Activated naive CD4-positive, alpha-beta T cell treated with anti-CD3 and anti-CD28 coated beads, Interleukin-2, amount 50 U/mL, for 72 hours (primary cell): Measurements from ENCODE around the gene UNC13A. TPM values are rescaled to one million over a fixed set of nuclear protein-coding genes. Genes with fewer than 3 reads are reported as not detected.

ENCODE experiments used
- ATAC-seq, 2 donors: fragments of 150-1000 bp; cut with Tn5 transposase; 2 replicates each; pipeline ENCODE4 v1.10.0; 2021; ENCODE audit warnings: mild to moderate bottlenecking in 2 of 2, moderate library complexity in 2 of 2
- DNase-seq, 2 donors: peaks; one replicate each; pipeline ENCODE4 v3.0.0; 2021 to 2022; ENCODE audit warnings: low spot score in 2 of 2
- H3K27ac Mint-ChIP-seq, 2 donors: one replicate each; pipeline ENCODE4 v1.8.0; 2022; ENCODE audit warnings: mild to moderate bottlenecking in 2 of 2, mixed read lengths in 2 of 2
- H3K36me3 Mint-ChIP-seq, 2 donors: one replicate each; pipeline ENCODE4 v1.8.0; 2022; ENCODE audit warnings: mixed read lengths in 2 of 2
- H3K9me3 Mint-ChIP-seq, 2 donors: one replicate each; pipeline ENCODE4 v1.8.0; 2022; ENCODE audit warnings: mixed read lengths in 2 of 2
- total RNA-seq, 2 donors: library from RNA; stranded (reverse); gene quantifications; one replicate each; pipeline ENCODE4 v1.2.3, GENCODE V29; 2022

Gene UNC13A
- total RNA-seq, 2 donors from 2014 or later, result 0.04 to 0.20 TPM

GRCh38 chr19:17654993-17655392 is 33.2 kb downstream of the UNC13A start:
- Mint-ChIP-seq H3K36me3 (no peaks in the 10 kb centered on the region), H3K27ac (peak overlapping the region in 1 of 2 donors; percentile 74), H3K9me3 (no peaks in the 10 kb centered on the region)
- DNase-seq (no peak), ATAC-seq (peak in 1 of 2 donors; percentile 34)

GRCh38 chr19:17652627-17653026 is 35.5 kb downstream of the UNC13A start:
- DNase-seq, result no peak
- ATAC-seq, result no peak
- no peaks in the 10 kb centered on the region for H3K9me3 Mint-ChIP-seq
- peak overlapping the region in 1 of 2 donors; percentile 31 for H3K27ac Mint-ChIP-seq
- no peaks in the 10 kb centered on the region for H3K36me3 Mint-ChIP-seq

GRCh38 chr19:17648786-17649185 is 39.4 kb downstream of the UNC13A start:
- no peaks in the 10 kb centered on the region for H3K36me3 Mint-ChIP-seq
- H3K27ac Mint-ChIP-seq, result no peak overlapping the region
- H3K9me3 Mint-ChIP-seq, result no peaks in the 10 kb centered on the region
- no peak for ATAC-seq
- DNase-seq, result no peak

GRCh38 chr19:17648097-17648660 is 40.0 kb downstream of the UNC13A start:
- Mint-ChIP-seq H3K9me3 (no peaks in the 10 kb centered on the region), H3K27ac (no peak overlapping the region), H3K36me3 (no peaks in the 10 kb centered on the region)
- DNase-seq (no peak), ATAC-seq (no peak)

GRCh38 chr19:17647071-17648020 is 40.8 kb downstream of the UNC13A start:
- DNase-seq, result no peak
- Mint-ChIP-seq H3K36me3 (no peaks in the 10 kb centered on the region), H3K9me3 (no peaks in the 10 kb centered on the region), H3K27ac (no peak overlapping the region)
- no peak for ATAC-seq

- no peaks in the 10 kb centered on the region for H3K36me3 Mint-ChIP-seq
- ATAC-seq (no peak), DNase-seq (no peak)
- H3K9me3 Mint-ChIP-seq, result no peaks in the 10 kb centered on the region
- H3K27ac Mint-ChIP-seq, result no peak overlapping the region
These were observed 41.7 kb downstream of the UNC13A start for GRCh38 chr19:17646441-17646840.

- DNase-seq (no peak), ATAC-seq (no peak)
- Mint-ChIP-seq H3K27ac (no peak overlapping the region), H3K36me3 (no peaks in the 10 kb centered on the region), H3K9me3 (no peaks in the 10 kb centered on the region)
These were observed 42.7 kb downstream of the UNC13A start for GRCh38 chr19:17645339-17645963.

- ATAC-seq, result no peak
- no peak overlapping the region for H3K27ac Mint-ChIP-seq
- H3K36me3 Mint-ChIP-seq, result no peaks in the 10 kb centered on the region
These were observed 45.5 kb downstream of the UNC13A start for GRCh38 chr19:17642656-17643055.

GRCh38 chr19:17641846-17642245 is 46.3 kb downstream of the UNC13A start:
- H3K27ac Mint-ChIP-seq, result no peak overlapping the region
- no peaks in the 10 kb centered on the region for H3K9me3 Mint-ChIP-seq
- DNase-seq, result no peak
- no peaks in the 10 kb centered on the region for H3K36me3 Mint-ChIP-seq
- no peak for ATAC-seq

More at GRCh38 chr19:17642656-17643055, 45.5 kb downstream of the UNC13A start:
- no peaks in the 10 kb centered on the region for H3K9me3 Mint-ChIP-seq
- no peak for DNase-seq

GRCh38 chr19:17641181-17641580 is 47.0 kb downstream of the UNC13A start:
- H3K36me3 Mint-ChIP-seq, result no peaks in the 10 kb centered on the region
- DNase-seq (no peak), ATAC-seq (no peak)

GRCh38 chr19:17633700-17634099 is 54.5 kb downstream of the UNC13A start:
- DNase-seq (no peak), ATAC-seq (no peak)
- Mint-ChIP-seq H3K36me3 (no peaks in the 10 kb centered on the region), H3K9me3 (no peaks in the 10 kb centered on the region), H3K27ac (no peak overlapping the region)

More at GRCh38 chr19:17641181-17641580, 47.0 kb downstream of the UNC13A start:
- Mint-ChIP-seq H3K9me3 (no peaks in the 10 kb centered on the region), H3K27ac (no peak overlapping the region)

GRCh38 chr19:17632577-17632976 is 55.6 kb downstream of the UNC13A start:
- ATAC-seq (no peak), DNase-seq (no peak)
- Mint-ChIP-seq H3K36me3 (no peaks in the 10 kb centered on the region), H3K27ac (no peak overlapping the region), H3K9me3 (no peaks in the 10 kb centered on the region)

- H3K9me3 Mint-ChIP-seq, result no peaks in the 10 kb centered on the region
- no peak overlapping the region for H3K27ac Mint-ChIP-seq
- DNase-seq, result no peak
- ATAC-seq, result no peak
- no peaks in the 10 kb centered on the region for H3K36me3 Mint-ChIP-seq
These were observed 58.4 kb downstream of the UNC13A start for GRCh38 chr19:17629760-17630159.

- H3K27ac Mint-ChIP-seq, result no peak overlapping the region
- H3K9me3 Mint-ChIP-seq, result no peaks in the 10 kb centered on the region
- DNase-seq, result no peak
- ATAC-seq, result no peak
- H3K36me3 Mint-ChIP-seq, result no peaks in the 10 kb centered on the region
These were observed 60.2 kb downstream of the UNC13A start for GRCh38 chr19:17627921-17628320.

- ATAC-seq, result no peak
- no peaks in the 10 kb centered on the region for H3K9me3 Mint-ChIP-seq
- no peak for DNase-seq
- no peak overlapping the region for H3K27ac Mint-ChIP-seq
- H3K36me3 Mint-ChIP-seq, result no peaks in the 10 kb centered on the region
These were observed 61.0 kb downstream of the UNC13A start for GRCh38 chr19:17627161-17627560.

- Mint-ChIP-seq H3K36me3 (peaks cover 4% of the 10 kb centered on the region in 2 donors), H3K27ac (no peak overlapping the region), H3K9me3 (peaks cover 4 to 5% of the 10 kb centered on the region in 2 donors)
- DNase-seq (no peak), ATAC-seq (no peak)
These were observed 61.6 kb downstream of the UNC13A start for GRCh38 chr19:17626456-17627015.

- no peak overlapping the region for H3K27ac Mint-ChIP-seq
- DNase-seq (no peak), ATAC-seq (no peak)
- H3K36me3 Mint-ChIP-seq, result peaks cover 4% of the 10 kb centered on the region in 2 donors
- H3K9me3 Mint-ChIP-seq, result peaks cover 4 to 11% of the 10 kb centered on the region in 2 donors
These were observed 62.2 kb downstream of the UNC13A start for GRCh38 chr19:17625980-17626379.
